ENCODE measurements around the gene NBPF1.
"Not testable (repeated sequence)": the region's sequence is repeated elsewhere in the genome, so short reads cannot be mapped to it uniquely, and the experiment has no call there.

NBPF1 gene

GRCh38 chr1:16613185-16614147 is at the start of gene NBPF1:
Gene NBPF1, minus strand, starts transcription at chr1:16613564.
- peak; percentile 91 for DNase-seq (ENCODE audit: low read depth)

- DNase-seq (ENCODE audit: low read depth), result not testable (repeated sequence)
Measured at GRCh38 chr1:16658234-16658633, 44.9 kb upstream of the NBPF1 start.

GRCh38 chr1:16656981-16657683 is 43.8 kb upstream of the NBPF1 start:
- not testable (repeated sequence) for DNase-seq (ENCODE audit: low read depth)

GRCh38 chr1:16656574-16656973 is 43.2 kb upstream of the NBPF1 start:
- not testable (repeated sequence) for DNase-seq (ENCODE audit: low read depth)

GRCh38 chr1:16651560-16651959 is 38.2 kb upstream of the NBPF1 start:
- not testable (repeated sequence) for DNase-seq (ENCODE audit: low read depth)

GRCh38 chr1:16649960-16650359 is 36.6 kb upstream of the NBPF1 start:
- not testable (repeated sequence) for DNase-seq (ENCODE audit: low read depth)

GRCh38 chr1:16649390-16649789 is 36.0 kb upstream of the NBPF1 start:
- not testable (repeated sequence) for DNase-seq (ENCODE audit: low read depth)

GRCh38 chr1:16648756-16649155 is 35.4 kb upstream of the NBPF1 start:
- DNase-seq (ENCODE audit: low read depth), result not testable (repeated sequence)

GRCh38 chr1:16648250-16648649 is 34.9 kb upstream of the NBPF1 start:
- DNase-seq (ENCODE audit: low read depth), result not testable (repeated sequence)

- peak; percentile 31 for DNase-seq (ENCODE audit: low read depth)
Measured at GRCh38 chr1:16647179-16648176, 34.1 kb upstream of the NBPF1 start.

GRCh38 chr1:16646716-16647115 is 33.4 kb upstream of the NBPF1 start:
- DNase-seq (ENCODE audit: low read depth), result not testable (repeated sequence)

- not testable (repeated sequence) for DNase-seq (ENCODE audit: low read depth)
Measured at GRCh38 chr1:16646061-16646664, 32.8 kb upstream of the NBPF1 start.

- DNase-seq (ENCODE audit: low read depth), result peak; percentile 8
Measured at GRCh38 chr1:16645271-16646060, 32.1 kb upstream of the NBPF1 start.

GRCh38 chr1:16644482-16645270 is 31.3 kb upstream of the NBPF1 start:
- DNase-seq (ENCODE audit: low read depth), result peak; percentile 100

GRCh38 chr1:16644193-16644481 is 30.8 kb upstream of the NBPF1 start:
- no peak for DNase-seq (ENCODE audit: low read depth)

GRCh38 chr1:16643476-16644192 is 30.3 kb upstream of the NBPF1 start:
- DNase-seq (ENCODE audit: low read depth), result peak; percentile 0

GRCh38 chr1:16643001-16643411 is 29.6 kb upstream of the NBPF1 start:
- peak; percentile 8 for DNase-seq (ENCODE audit: low read depth)

GRCh38 chr1:16642025-16642966 is 28.9 kb upstream of the NBPF1 start:
- DNase-seq (ENCODE audit: low read depth), result not testable (repeated sequence)

Data from activated T-helper 9 cell treated with anti-CD3 and anti-CD28 coated beads, Interleukin-2, amount 50 U/mL, for 16 hours (primary cell).